Ovary (tissue), 3 donors: ENCODE measurements around the gene SLCO3A1.

Experiments
- CTCF ChIP-seq, 3 donors: fragments of 450-650 bp in 2 of 3; fragments of 200-600 bp in 1 of 3; IDR thresholded peaks; one replicate each; pipeline versions ENCODE4 v1.5.1 to v1.8.0; 2016 to 2022; ENCODE audit warnings: antibody characterized with exemption in 3 of 3, mild to moderate bottlenecking in 1 of 3
- EP300 ChIP-seq: sonication (generic); formaldehyde crosslinking; IDR thresholded peaks from one replicate; pipeline ENCODE4 v1.6.1; 2017; ENCODE audit warnings: antibody characterized with exemption
- POLR2A ChIP-seq: fragments of 450-650 bp; IDR thresholded peaks from one replicate; pipeline ENCODE4 v1.6.1; 2017; ENCODE audit warnings: antibody characterized with exemption, mild to moderate bottlenecking, moderate library complexity
- donor health status: DM: no; HTN: no; CAD: no.

- no peak for TF ChIP-seq CTCF (IDR thresholded peaks at IDR 0.05)
- TF ChIP-seq POLR2A: no peak
- no peak for TF ChIP-seq EP300
Observed at GRCh38 chr15:92132982-92133755, 279.7 kb downstream of the SLCO3A1 start.
